Esophagus squamous epithelium (tissue), 5 donors: ENCODE results near the gene FAM177B. TPM values are rescaled to one million over a fixed set of nuclear protein-coding genes. Genes with fewer than 3 reads are reported as not detected.

ENCODE experiments used
- DNase-seq: peaks from one replicate; lab custom pipeline; 2025; lab: John Stamatoyannopoulos, UW
- H3K27ac ChIP-seq, 4 donors: fragments of 200-600 bp; sonication (generic); one replicate each; pipeline ENCODE4 v1.5.1; 2016 to 2019; ENCODE audit warnings: mild to moderate bottlenecking in 1 of 4
- H3K27me3 ChIP-seq, 4 donors: fragments of 200-600 bp; sonication (generic); 1 replicate in 3 of 4; 2 replicates in 1 of 4; pipeline versions ENCODE4 v1.5.1 to v1.6.0; 2017 to 2021; ENCODE audit warnings: antibody characterized with exemption in 1 of 4
- H3K36me3 ChIP-seq, 3 donors: fragments of 200-600 bp; sonication (generic); one replicate each; pipeline ENCODE4 v1.5.1; 2016 to 2019
- H3K4me1 ChIP-seq, 3 donors: fragments of 200-600 bp; sonication (generic); one replicate each; pipeline ENCODE4 v1.5.1; 2017 to 2019
- H3K4me3 ChIP-seq, 4 donors: fragments of 200-600 bp; sonication (generic); 1 replicate in 3 of 4; 2 replicates in 1 of 4; pipeline ENCODE4 v1.5.1; 2016 to 2019; ENCODE audit warnings: mild to moderate bottlenecking in 2 of 4, moderate library complexity in 1 of 4
- H3K9me3 ChIP-seq, 3 donors: fragments of 200-600 bp; sonication (generic); one replicate each; pipeline ENCODE4 v1.5.1; 2016 to 2019
- POLR2A ChIP-seq, 4 donors: fragments of 450-650 bp; IDR thresholded peaks; one replicate each; pipeline ENCODE4 v1.6.1; 2017; ENCODE audit warnings: antibody characterized with exemption in 4 of 4, mild to moderate bottlenecking in 4 of 4, moderate library complexity in 3 of 4
- whole genome bisulfite sequencing, 2 donors: methylation state at CpG; one replicate each; pipeline ENCODE4 v1.1.5; 2018; 5-methylcytosine and 5-hydroxymethylcytosine counted together
- intact Hi-C: fragments of 100-400 bp; cut with DNase I; formaldehyde crosslinking; loops from one replicate; pipeline ENCODE4 v1.15.0; 2022
- total RNA-seq, 4 donors: library from RNA; depleted of rRNA; stranded (reverse); fragments of >200 nt; gene quantifications; one replicate each; pipeline ENCODE4 v1.1.0, GENCODE V29; 2016
- TF ChIP-seq, protein P1 (sequence below), 6 experiments: fragments of 450-650 bp in 4 of 6; fragments of 200-600 bp in 2 of 6; sonication (generic) in 2 of 6; IDR thresholded peaks; one replicate each; pipeline ENCODE4 v1.5.1; 2016 to 2019; ENCODE audit warnings: antibody characterized with exemption in 6 of 6, mild to moderate bottlenecking in 4 of 6, moderate library complexity in 4 of 6
- donor health status: DM: yes; HTN: yes; CAD: no.

Gene FAM177B
- total RNA-seq, 4 donors from 2014 or later = 1.3 TPM; not detected in 3

DNA sequence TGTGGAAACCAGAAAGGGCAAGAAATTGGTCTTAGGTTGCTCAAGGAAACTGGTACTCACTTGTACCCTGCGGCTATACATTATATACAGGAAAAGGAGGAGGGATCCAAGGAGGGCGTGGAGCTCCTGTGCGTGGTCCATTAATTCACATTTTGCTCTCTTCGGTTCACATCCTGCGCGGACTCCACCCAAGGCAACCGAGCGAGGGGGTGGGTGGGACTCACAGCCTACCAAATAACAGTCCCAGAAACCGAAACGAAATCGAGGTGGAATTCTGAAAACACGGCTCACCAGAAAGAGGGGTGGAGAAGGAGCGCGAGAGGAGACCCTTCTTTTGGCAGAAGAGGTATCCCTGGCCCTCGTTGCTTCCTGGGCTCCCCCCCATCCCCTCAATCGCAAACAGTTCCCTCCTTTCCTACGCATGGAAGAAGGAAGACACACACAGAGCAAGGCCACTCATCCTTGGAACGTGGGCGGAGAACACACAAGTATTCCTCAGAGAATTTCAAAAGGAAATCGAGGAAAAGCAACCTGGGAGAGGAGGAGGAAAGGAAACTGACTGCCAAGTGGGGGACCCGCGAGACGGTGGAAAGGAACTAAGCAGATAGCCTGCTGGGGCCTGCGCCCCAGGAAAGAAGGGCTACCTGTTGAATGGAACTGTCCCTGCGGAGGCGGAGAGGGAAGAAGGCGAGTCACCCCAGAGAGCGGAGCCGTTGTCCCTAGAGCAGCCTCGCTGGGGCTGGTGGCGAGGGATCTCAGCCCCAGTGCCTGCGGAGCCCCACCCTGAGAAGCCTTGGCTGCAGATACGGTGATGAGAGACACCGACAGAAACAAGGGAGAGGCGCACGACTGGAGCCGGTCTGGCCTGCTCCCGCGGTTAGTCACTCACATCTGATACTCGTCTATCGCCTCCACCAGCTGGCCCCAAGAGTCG lies 25.4 kb upstream of the FAM177B start:
- H3K27ac ChIP-seq = peak overlapping the region; percentile 97 to 98 (median 97)
- peaks cover 15 to 44% (median 21%) of the 10 kb centered on the region in 3 donors for H3K4me1 ChIP-seq
- H3K36me3 ChIP-seq = peaks cover 0 to 16% (median 0%) of the 10 kb centered on the region in 3 donors
- H3K4me3 ChIP-seq = peak overlapping the region; percentile 65 to 90 (median 82)
- H3K9me3 ChIP-seq = no peaks in the 10 kb centered on the region
- intact Hi-C loops = no loop called here
- no peaks in the 10 kb centered on the region for H3K27me3 ChIP-seq
- peak; percentile 1 for DNase-seq
- TF ChIP-seq, protein P1, sequence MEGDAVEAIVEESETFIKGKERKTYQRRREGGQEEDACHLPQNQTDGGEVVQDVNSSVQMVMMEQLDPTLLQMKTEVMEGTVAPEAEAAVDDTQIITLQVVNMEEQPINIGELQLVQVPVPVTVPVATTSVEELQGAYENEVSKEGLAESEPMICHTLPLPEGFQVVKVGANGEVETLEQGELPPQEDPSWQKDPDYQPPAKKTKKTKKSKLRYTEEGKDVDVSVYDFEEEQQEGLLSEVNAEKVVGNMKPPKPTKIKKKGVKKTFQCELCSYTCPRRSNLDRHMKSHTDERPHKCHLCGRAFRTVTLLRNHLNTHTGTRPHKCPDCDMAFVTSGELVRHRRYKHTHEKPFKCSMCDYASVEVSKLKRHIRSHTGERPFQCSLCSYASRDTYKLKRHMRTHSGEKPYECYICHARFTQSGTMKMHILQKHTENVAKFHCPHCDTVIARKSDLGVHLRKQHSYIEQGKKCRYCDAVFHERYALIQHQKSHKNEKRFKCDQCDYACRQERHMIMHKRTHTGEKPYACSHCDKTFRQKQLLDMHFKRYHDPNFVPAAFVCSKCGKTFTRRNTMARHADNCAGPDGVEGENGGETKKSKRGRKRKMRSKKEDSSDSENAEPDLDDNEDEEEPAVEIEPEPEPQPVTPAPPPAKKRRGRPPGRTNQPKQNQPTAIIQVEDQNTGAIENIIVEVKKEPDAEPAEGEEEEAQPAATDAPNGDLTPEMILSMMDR (IDR thresholded peaks at IDR 0.05) = no peak
- no peak for TF ChIP-seq POLR2A (IDR thresholded peaks at IDR 0.05)
- WGBS, 2 donors = 0 to 1% methylated on average over 23 to 28 of the region's 42 CpGs

DNA sequence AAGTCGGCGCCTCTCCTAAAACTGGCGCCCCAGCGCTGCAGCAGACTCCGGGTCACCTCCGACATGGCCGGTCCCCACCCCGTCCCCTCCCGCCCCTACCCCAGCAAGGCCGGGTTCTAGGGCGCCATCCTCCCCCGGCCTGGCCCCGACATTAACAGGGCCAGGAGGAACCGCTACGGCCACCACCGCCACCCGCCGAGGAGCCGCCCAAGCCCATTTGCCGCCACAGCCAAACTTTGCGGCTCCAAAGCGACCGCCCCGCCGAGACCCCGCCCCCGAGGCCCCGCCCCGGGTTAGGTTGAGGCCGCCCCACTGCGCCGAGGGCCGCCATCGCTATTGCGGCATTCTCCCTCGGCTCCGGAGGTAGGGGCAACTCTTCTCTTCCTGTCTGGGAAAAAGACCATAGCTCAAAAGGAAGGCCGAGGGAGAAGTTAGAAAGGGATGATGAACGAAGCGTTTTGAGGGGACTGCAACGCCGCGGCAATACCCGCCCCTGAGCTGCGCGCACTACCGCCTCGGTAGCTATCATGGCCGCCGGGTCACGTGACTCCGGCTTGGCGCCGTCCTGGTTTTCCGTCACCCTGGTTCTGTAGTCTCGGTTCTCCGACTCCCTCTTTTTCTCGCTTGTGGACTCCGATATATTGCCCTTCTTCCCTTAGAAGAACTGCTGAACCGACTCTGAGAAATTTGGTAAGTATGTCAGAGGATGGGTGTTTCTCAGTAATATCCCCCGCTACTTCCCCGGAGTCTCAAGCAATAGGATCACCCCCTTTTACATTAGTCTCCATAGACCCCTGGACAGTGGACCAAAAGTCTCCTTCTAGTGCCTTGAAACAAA lies 24.5 kb upstream of the FAM177B start, which contains the start of the genes AIDA and BROX:
AIDA (minus strand) TSS at position 239 of the 838 bp plus-strand sequence; CDS start at position 65, 174 bp downstream.
BROX (plus strand) TSS at position 312 of the 838 bp plus-strand sequence. CDS start 3,136 bp downstream, outside the sequence.
- TF ChIP-seq, protein P1 (IDR thresholded peaks at IDR 0.05) = no peak
- peak in 1 of 4 donors; percentile 64 for TF ChIP-seq POLR2A (IDR thresholded peaks at IDR 0.05)
- Histone ChIP-seq H3K4me1 (peaks cover 15 to 44% (median 21%) of the 10 kb centered on the region in 3 donors), H3K36me3 (peaks cover 0 to 25% (median 0%) of the 10 kb centered on the region in 3 donors), H3K4me3 (peak within 1 kb of the TSS; percentile 65 to 90 (median 82)), H3K9me3 (no peaks in the 10 kb centered on the region), H3K27me3 (no peaks in the 10 kb centered on the region), H3K27ac (peak within 1 kb of the TSS; percentile 97 to 98 (median 97))
- 1% methylated on average over 16 to 24 of the region's 62 CpGs for WGBS, 2 donors
- DNase-seq = peak; percentile 58
- intact Hi-C loops = no loop called here

DNA sequence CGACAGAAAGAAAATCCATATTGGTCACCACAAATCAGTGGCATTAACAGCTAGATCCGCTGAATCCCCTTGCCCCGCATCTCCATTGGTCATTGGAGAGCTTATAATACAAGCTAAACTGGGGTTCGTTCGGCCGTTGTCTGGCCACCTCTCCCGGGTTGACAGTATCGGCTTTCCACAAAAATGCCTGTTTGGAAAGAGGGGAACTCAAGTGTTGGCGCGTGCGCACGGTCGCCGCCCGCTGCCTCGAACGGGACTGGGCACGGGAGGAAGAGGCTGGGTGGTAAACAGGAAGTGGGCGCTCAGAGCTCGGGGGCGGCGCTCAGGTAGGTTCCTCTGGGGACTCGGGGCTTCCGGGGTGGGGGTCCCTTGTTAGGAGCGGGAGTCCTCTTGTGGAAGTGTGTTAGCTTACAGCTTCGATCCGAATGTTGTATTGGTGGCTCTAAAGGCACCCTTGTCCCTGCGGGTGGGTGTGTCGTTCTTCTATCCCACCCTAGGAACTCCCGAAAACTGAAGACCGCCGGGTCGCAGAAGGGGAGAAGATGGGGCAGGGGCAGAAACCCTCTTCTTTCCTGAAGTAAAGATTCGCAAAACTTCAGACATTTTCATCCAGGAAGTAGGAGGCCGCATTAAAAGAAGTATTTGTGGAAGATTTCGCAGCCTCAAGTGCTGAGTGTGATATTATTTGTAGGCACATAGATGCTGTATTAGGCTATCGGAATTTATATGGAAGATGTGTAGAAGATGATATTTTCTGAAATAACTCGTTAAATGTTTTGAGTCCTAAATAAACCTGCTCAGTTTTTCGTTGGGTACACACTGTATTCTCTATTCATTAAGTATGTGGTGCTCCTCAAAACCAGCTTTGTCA lies 23.7 kb upstream of the FAM177B start:
- DNase-seq = peak; percentile 83
- TF ChIP-seq POLR2A (IDR thresholded peaks at IDR 0.05) = peak in 2 of 4 donors; percentile 39 to 64
- TF ChIP-seq, protein P1 (IDR thresholded peaks at IDR 0.05) = no peak
- 0% methylated on average over 18 to 28 of the region's 39 CpGs for WGBS, 2 donors
- no peaks in the 10 kb centered on the region for H3K9me3 ChIP-seq
- peaks cover 15 to 44% (median 21%) of the 10 kb centered on the region in 3 donors for H3K4me1 ChIP-seq
- H3K4me3 ChIP-seq = peak overlapping the region; percentile 65 to 90 (median 82)
- no peaks in the 10 kb centered on the region for H3K27me3 ChIP-seq
- intact Hi-C loops = no loop called here
- H3K27ac ChIP-seq = peak overlapping the region; percentile 97 to 98 (median 97)
- H3K36me3 ChIP-seq = peaks cover 0 to 33% (median 0%) of the 10 kb centered on the region in 3 donors

DNA sequence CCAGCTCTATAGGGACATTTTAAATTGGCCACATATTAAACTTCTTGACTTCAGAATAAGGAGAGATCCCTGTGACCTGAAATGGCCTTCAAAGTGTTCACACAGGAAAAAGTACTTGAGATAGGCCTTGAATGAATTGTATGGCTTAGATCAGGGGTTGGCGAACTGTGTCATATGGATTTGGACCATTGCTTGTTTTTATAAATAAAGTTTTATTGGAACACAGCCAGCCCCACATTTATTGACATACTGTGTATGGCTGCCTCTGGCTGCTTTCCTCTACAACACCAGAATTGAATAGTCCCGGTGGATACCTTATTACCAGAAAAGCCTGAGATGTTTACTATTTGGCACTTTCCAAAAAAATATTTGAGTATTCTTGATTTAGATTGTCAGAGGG lies 20.6 kb upstream of the FAM177B start:
- TF ChIP-seq POLR2A (IDR thresholded peaks at IDR 0.05) = no peak
- TF ChIP-seq, protein P1 (IDR thresholded peaks at IDR 0.05) = no peak
- no peak overlapping the region for H3K4me3 ChIP-seq
- H3K27ac ChIP-seq = no peak overlapping the region
- H3K27me3 ChIP-seq = no peaks in the 10 kb centered on the region
- H3K9me3 ChIP-seq = no peaks in the 10 kb centered on the region
- no peak for DNase-seq
- peaks cover 0 to 64% (median 0%) of the 10 kb centered on the region in 3 donors for H3K36me3 ChIP-seq
- WGBS, 2 donors = 83 to 93% methylated on average over 2 of the region's 2 CpGs
- intact Hi-C loops = no loop called here
- H3K4me1 ChIP-seq = peaks cover 0 to 18% (median 7%) of the 10 kb centered on the region in 3 donors
